Measurements from ENCODE around the gene TMEM88. TPM values are rescaled to one million over a fixed set of nuclear protein-coding genes. Genes with fewer than 3 reads are reported as not detected.

The TMEM88 gene
- total RNA-seq, 1 donor from 2014 or later, result 7.1 TPM

DNA sequence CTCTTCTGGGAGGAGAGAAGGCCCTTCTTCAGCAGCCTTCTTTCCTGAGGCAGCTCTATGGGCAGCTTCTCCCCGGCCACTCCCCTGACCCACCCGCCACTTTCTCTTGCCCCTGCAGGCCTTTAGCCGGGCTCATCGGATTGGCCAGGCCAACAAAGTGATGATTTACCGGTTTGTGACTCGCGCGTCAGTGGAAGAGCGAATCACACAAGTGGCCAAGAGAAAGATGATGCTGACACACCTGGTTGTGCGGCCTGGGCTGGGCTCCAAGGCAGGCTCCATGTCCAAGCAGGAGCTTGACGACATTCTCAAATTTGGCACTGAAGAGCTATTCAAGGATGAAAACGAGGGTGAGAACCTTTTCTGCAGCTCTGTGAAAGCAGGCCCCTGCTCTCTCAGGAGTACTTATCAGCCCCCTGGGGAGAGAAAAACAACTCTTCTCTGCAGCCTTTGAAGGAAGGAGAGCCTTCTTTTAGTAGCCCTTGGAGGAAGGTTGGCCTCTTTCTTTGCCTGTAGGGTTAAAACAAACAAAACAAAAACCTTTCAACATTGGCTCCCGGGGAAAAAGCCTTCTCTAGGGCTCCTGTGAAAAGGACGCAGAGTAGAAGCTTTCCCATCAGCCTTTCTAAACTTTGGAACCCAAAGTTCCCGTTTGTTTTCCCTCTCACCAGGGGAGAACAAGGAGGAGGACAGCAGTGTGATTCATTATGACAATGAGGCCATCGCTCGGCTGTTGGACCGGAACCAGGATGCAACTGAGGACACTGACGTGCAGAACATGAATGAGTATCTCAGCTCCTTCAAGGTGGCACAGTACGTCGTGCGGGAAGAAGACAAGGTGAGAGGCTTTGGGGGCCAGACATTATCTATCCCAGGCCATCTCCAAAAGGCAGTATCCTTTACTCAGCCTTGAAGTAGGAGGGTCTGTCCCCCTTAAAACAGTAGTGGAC lies 48.6 kb downstream of the TMEM88 start:
- Mint-ChIP-seq H3K9me3 (no peaks in the 10 kb centered on the region), H3K4me1 (no peaks in the 10 kb centered on the region), H3K27ac (no peak overlapping the region), H3K4me3 (no peak overlapping the region), H3K27me3 (no peaks in the 10 kb centered on the region), H3K36me3 (ENCODE audit: low read depth) (peaks cover 96% of the 10 kb centered on the region)
- TF ChIP-seq, protein P1, sequence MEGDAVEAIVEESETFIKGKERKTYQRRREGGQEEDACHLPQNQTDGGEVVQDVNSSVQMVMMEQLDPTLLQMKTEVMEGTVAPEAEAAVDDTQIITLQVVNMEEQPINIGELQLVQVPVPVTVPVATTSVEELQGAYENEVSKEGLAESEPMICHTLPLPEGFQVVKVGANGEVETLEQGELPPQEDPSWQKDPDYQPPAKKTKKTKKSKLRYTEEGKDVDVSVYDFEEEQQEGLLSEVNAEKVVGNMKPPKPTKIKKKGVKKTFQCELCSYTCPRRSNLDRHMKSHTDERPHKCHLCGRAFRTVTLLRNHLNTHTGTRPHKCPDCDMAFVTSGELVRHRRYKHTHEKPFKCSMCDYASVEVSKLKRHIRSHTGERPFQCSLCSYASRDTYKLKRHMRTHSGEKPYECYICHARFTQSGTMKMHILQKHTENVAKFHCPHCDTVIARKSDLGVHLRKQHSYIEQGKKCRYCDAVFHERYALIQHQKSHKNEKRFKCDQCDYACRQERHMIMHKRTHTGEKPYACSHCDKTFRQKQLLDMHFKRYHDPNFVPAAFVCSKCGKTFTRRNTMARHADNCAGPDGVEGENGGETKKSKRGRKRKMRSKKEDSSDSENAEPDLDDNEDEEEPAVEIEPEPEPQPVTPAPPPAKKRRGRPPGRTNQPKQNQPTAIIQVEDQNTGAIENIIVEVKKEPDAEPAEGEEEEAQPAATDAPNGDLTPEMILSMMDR (IDR thresholded peaks at IDR 0.05), result no peak
- ChIA-PET POLR2A (interaction anchor here (1.5 kb wide), 1 partner anchor 14 kb away, joined by 3 read pairs; no protein-coding TSS in a partner anchor), CTCF (no interaction called here)
- intact Hi-C loops (cut with micrococcal nuclease), result no loop called here
- no peak for DNase-seq
- ATAC-seq (ENCODE audit: low read depth), result no peak

Other genes starting within 250 kb of the TMEM88 start
- 27.5 and 32.4 TPM in 2 replicates for gene FXR2, start 240.2 kb upstream of the TMEM88 start, total RNA-seq
- gene SAT2, start 227.2 kb upstream of the TMEM88 start, total RNA-seq, result 44.5 and 45.0 TPM in 2 replicates
- gene SHBG, start 224.9 kb upstream of the TMEM88 start, total RNA-seq, result not detected in 2 replicates
- gene ATP1B2, start 204.1 kb upstream of the TMEM88 start, total RNA-seq, result not detected in 2 replicates
- 217 and 220 TPM in 2 replicates for gene TP53, start 167.6 kb upstream of the TMEM88 start, total RNA-seq
- gene WRAP53, start 166.6 kb upstream of the TMEM88 start, total RNA-seq, result 17.1 and 17.6 TPM in 2 replicates
- not detected in 2 replicates for gene EFNB3, start 149.9 kb upstream of the TMEM88 start, total RNA-seq
- gene DNAH2, start 137.3 kb upstream of the TMEM88 start, total RNA-seq, result not detected in 2 replicates
- 70.8 and 72.5 TPM in 2 replicates for gene KDM6B, start 20.8 kb upstream of the TMEM88 start, total RNA-seq
- gene NAA38, start 2.5 kb downstream of the TMEM88 start, total RNA-seq, result 36.0 and 47.9 TPM in 2 replicates
- gene CYB5D1, start 2.9 kb downstream of the TMEM88 start, total RNA-seq, result 5.4 and 6.1 TPM in 2 replicates
- 103 and 109 TPM in 2 replicates for gene CHD3, start 33.7 kb downstream of the TMEM88 start, total RNA-seq
- gene RNF227, start 61.2 kb downstream of the TMEM88 start, total RNA-seq, result 2.5 and 2.8 TPM in 2 replicates
- gene KCNAB3, start 74.8 kb downstream of the TMEM88 start, total RNA-seq, result 10.8 and 12.9 TPM in 2 replicates
- 129 and 167 TPM in 2 replicates for gene TRAPPC1, start 76.9 kb downstream of the TMEM88 start, total RNA-seq
- 23.0 and 24.6 TPM in 2 replicates for gene CNTROB, start 77.1 kb downstream of the TMEM88 start, total RNA-seq
- not detected in 2 replicates for gene GUCY2D, start 147.5 kb downstream of the TMEM88 start, total RNA-seq
- gene ALOX15B, start 184.0 kb downstream of the TMEM88 start, total RNA-seq, result not detected in 2 replicates
- 1.4 and 1.5 TPM in 2 replicates for gene ALOX12B, start 232.7 kb downstream of the TMEM88 start, total RNA-seq

All from activated B cell treated with CpG ODN at 0.5 μM for 24 hours (primary cell).